CD4-positive, alpha-beta T cell treated with Interferon alpha-2 for 1 hour (primary cell): Measurements from ENCODE around the gene MAPK4.
"Not testable (repeated sequence)": the region's sequence is repeated elsewhere in the genome, so short reads cannot be mapped to it uniquely, and the experiment has no call there.

Experiments used
- DNase-seq, 2 donors: peaks; one replicate each; pipeline ENCODE4 v3.0.0-alpha.2; 2020 to 2022

The MAPK4 gene

DNA sequence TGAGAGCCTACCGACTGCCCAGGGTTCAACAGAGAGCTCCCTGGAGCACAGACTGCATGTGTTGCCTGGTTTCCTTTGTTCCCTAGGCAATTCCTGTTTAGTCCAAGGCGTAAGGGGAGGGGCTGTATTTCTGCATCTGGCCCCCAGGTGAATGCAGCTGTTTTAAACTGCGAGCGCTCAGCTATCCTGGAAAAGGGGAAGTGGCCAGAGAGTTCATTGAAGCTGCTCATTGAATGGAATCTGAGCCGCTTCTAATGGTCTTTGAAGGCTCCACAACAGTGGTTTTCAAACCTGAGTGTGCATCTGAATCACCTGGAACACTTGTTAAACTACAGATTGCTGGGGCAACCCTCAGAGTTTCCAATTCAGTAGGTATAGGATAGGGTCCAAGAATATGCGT is 18.1 kb downstream of the MAPK4 start:
- no peak for DNase-seq

DNA sequence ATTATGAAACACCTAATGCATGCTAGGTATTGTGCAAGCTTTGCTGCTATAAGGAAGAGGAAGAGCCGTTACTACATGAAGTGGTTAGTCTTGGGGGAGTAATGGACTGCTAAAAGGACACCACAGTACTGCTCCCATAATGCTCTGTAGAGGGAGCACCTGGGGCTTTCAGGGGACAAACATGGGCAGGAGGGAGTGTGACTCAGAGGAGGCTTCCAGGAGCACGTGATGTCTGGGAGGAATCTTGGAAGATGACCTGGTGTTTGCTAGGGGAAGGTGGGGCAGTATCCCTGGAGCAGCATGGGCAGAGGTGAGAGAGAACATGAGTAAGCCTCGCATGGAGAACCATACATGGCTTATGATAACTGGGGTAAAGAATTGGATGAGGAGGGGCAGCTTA is 18.8 kb downstream of the MAPK4 start:
- no peak for DNase-seq

DNA sequence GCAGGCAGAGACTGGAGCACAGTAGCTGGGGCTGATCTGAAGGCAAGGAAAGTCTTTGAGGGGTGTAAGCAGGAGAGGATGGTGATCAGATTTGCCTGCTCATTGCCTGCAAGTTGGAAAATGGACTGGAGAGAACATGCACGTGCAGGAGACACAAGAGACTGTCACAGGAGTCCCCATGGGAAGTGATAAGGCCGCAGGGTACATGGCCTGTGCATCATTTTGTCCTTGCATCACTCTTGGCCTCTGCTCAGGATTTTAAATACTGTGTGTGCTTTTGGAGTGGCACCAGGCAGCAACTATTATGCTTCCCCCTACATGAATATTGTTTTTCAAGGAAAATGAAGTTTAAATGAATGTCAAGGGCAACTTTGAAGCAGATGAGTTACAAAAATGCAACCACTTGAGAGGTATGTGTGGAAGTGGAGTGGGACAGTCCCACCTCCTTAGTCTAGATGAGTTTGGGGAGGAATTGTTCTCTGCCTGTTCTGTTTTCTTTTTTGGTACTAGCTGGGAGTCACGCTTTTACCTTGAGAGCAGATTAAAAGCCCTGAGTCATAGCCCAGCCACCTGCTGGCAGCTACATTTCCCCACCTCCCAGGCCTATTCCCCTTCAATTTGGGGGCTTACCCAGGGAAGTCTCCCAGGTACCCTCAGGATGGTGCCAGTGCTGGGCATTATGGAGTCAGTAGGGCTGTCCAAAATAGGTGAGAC is 19.3 kb downstream of the MAPK4 start:
- no peak for DNase-seq

GRCh38 chr18:50581517-50581916 is 21.6 kb downstream of the MAPK4 start:
- DNase-seq: no peak

GRCh38 chr18:50582500-50582899 is 22.6 kb downstream of the MAPK4 start:
- no peak for DNase-seq

DNA sequence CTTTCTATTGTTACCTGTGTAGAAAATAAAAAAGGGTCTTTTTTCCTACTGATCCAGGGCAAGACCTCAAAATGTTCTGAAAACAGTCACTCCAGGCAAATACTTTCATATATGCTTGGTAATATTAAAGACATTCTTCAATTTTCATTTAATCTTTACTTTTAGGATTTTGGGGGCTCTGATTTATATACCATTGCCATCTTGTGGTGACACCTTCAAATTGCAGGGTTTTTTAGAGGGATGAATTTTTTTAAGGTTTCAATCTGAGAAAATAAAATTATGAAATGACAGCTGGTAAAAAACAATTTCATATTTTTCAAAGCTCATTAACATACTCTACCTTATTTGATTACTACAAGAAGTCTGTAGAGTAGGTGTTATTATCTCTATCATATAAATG is 26.8 kb downstream of the MAPK4 start:
- DNase-seq: no peak

GRCh38 chr18:50590593-50590992 is 30.7 kb downstream of the MAPK4 start:
- DNase-seq: no peak

GRCh38 chr18:50594012-50594411 is 34.1 kb downstream of the MAPK4 start:
- DNase-seq: no peak

DNA sequence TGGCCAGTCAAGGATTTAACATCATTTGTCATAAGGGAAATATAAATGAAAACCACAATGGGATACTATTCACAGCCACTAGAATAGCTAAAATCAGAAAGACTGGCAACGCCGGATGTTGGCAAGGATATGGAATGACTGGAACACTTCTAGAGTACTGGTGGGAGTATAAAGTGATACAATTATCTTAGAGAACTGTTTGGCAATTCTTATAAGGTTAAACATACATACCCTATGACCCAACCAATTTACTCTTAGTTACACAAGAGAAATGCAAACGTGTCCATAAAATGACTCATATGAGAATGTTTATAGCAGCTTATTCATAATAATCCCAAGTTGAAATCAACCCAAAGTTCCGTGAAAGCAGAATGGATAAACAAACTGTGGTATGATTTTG is 35.1 kb downstream of the MAPK4 start:
- DNase-seq: no peak

- no peak for DNase-seq
These were observed 42.6 kb downstream of the MAPK4 start for GRCh38 chr18:50602466-50602865.

DNA sequence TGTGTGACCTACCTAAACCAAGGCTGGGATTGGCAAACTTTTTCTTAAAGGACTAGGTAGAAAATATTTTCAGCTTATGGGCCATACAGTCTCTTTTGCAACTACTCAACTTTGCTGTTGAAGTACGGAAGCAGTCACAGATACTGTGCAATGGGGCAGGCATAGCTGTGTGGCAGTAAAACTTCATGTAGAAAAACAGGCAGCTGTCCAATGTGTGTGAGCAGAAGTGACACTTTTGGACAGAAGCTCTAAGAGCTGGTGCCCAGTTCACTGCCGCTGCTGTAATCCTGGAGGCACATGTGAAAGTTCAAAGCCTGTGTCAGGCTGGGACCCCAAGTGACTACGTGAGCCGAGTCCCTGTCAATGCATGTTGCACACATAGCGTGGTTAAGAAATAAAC is 46.7 kb downstream of the MAPK4 start:
- no peak for DNase-seq

GRCh38 chr18:50607378-50607926 is 47.6 kb downstream of the MAPK4 start:
- DNase-seq: no peak

- DNase-seq: not testable (repeated sequence)
These were observed 49.3 kb downstream of the MAPK4 start for GRCh38 chr18:50609171-50609570.

DNA sequence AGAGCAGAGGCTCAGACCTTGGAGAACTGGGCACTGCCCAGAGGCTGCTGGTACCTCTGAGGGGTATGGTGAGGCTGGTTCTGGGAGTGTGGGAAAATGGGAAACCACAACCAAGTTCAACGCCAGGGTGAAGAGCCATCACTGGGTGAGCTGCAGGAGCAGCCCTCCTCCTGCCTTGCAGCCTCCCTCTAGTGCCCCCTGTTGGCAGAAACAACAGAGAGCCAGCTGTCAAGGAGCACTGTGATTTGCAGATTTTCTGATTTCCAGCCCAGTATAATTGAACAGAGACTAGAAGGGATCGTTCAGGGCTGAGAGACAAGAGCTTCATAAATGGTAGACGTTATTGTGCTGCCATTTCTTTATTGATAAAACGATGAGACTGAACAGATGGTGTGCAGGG is 50.5 kb downstream of the MAPK4 start:
- DNase-seq: no peak

DNA sequence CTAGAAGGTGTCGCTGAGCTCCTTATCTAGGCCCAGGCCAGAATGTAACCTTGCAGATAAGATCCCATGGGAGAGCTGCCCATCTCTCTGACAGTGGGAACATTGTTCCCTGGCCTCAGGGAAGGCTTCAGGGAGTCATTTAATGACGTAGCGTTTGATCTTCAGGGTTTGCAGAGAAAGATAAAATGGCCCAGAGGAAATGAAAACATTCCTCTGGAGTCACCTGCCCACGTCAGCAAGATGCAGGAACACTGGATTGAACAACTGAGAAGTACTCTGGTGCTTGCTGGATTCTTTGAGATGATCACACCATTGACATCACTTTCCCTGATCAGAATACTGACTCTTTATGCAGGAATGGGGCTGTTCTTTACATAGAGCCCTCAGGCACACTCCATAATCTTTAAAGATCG is 51.6 kb downstream of the MAPK4 start:
- DNase-seq: no peak

DNA sequence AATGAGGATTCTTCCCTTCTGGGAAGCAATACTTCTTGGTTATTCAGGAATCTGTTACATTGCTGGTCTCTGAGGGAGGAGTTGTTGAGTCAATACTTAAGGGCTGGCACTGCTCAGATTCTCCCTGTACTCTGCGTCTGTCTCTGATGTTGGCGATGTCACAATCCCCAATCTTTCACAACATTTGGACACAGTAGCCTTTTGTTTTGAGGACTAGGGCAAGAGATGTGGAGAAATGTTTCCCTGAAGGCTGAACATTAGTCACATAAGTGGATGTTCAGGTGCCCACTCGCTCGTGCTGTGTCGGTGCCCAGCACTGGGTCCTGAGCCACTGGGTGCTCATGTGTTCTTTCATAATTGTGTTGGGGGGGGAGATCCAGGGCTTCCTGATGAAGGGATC is 55.0 kb downstream of the MAPK4 start:
- DNase-seq: no peak

GRCh38 chr18:50616484-50617048 is 56.7 kb downstream of the MAPK4 start:
- no peak for DNase-seq

GRCh38 chr18:50619861-50620275 is 60.0 kb downstream of the MAPK4 start:
- no peak for DNase-seq

GRCh38 chr18:50620319-50620718 is 60.4 kb downstream of the MAPK4 start:
- no peak for DNase-seq

GRCh38 chr18:50621366-50621765 is 61.5 kb downstream of the MAPK4 start:
- DNase-seq: no peak

- DNase-seq: no peak
These were observed 62.4 kb downstream of the MAPK4 start for GRCh38 chr18:50622320-50622719.

- no peak for DNase-seq
These were observed 63.0 kb downstream of the MAPK4 start for GRCh38 chr18:50622865-50623393.

DNA sequence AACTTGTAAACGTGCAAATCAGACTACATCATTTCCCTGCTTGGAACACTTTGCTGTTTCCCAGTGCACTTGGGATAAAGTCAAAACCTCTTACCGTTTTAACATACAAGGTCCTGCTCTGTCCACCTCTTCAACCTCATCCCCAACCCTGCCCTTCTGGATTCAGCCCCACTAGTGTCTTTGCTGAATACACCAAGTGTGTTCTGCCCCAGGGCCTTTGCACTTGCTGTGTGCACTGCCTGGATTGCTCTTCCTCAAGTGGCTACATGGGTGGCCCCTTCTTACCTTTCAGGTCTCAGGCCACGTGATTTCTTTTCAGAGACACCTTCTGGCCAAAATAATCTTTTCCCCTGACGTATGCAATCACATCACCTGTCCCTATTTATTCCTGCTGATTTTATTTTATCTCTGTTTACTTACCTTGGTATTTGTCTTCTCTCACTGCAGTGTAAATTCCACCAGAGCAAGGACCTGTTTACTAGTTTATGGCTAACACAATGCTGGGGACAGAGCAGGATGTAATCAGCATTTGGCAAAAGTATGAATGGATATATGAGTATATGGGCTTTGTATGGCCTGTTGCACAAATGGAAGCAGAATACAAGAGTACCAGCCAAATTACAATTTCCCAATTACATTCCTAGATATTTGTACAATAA is 63.9 kb downstream of the MAPK4 start:
- DNase-seq: no peak

DNA sequence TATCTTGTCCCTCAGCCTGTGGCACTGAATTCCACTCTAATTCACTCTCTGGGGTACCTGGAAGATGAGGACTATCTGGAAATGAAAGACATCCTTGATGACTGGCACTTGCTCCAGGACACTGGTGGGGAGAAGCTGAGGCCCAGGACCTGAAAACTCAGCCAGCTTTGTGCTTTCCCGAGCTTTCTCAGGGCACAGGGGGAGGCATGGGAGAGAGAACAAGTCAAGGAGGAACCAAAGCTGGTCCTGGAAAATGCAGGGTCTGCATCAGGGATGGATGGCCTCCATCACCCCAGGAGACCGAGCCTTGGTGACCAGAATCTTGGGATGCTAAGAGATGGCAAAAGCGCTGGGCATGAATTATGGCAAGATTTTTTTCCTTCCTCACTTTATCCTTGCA is 65.1 kb downstream of the MAPK4 start:
- DNase-seq: no peak
